GM19351 (cell line): ENCODE results near the gene CUX1.
A peak's percentile ranks its signal among the peaks of the same experiment; 100 is the strongest.

Experiments
- ATAC-seq: cut with Tn5 transposase; IDR thresholded peaks from one replicate; pipeline ENCODE4 v1.9.1; 2021; ENCODE audit warnings: mild to moderate bottlenecking, moderate library complexity; ENCODE audit not compliant: unreplicated experiment

Gene CUX1

GRCh38 chr7:102196028-102196427 lies 378.6 kb downstream of the CUX1 start:
- ATAC-seq = no peak

DNA sequence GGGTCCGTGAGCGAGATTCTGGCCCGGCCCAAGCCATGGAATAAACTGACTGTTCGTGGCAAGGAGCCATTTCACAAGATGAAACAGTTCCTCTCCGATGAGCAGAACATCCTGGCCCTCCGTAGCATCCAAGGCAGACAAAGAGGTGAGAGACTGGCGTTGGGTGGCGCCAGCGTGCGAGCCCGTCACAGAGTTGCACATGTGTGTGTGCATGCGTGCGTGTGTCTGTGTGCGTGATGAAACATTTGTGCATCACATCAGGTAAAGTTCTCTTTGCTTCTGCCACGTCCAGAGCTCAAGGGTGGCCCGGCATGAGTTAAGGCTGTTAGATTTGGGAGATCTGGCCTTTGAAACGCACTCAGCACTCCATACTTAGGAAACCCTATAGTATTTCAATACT lies 379.7 kb downstream of the CUX1 start:
- no peak for ATAC-seq

DNA sequence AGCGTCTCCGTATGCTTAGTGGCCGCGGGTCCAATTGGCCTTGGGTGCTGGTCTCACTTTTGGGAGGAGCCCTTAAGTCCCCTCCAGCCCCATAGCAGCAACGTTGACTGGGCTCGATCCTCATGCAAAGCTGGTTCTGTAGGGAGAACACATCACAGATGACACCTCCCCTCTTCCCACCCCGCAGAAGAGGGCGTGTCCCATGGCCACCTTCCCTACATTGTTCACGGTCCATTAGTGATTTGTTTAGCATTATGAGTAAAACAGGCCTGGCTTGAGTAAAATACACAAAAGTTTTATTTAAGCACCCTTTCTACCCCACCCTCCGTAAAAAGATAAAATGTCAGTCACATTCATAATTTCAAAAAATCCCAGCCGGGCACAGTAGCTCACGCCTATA lies 380.2 kb downstream of the CUX1 start:
- ATAC-seq = no peak

DNA sequence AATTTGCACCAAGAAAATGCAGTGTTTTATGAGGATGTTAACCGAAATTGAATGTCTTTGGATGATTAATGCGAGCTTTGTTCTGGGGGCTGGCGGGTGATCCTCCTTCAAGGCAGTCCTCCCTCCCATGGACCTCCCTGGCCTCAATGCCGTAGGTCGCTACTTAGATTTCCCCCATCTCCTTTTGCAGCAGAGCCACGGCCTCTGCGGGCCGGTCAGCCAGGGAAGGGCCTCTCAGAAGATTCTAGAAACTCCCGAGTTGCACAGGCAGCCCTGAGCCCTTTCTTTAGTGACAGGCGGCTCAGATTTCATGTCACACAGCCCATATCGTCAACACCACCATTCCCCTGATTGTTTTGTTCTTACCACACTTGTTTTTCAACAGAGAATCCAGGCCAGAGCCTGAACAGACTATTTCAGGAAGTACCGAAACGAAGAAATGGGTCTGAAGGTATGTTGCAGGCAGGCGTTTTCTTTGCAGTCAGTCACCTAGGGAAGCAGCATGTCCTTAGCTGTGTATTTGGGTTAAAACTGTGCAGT lies 381.1 kb downstream of the CUX1 start:
- no peak for ATAC-seq

DNA sequence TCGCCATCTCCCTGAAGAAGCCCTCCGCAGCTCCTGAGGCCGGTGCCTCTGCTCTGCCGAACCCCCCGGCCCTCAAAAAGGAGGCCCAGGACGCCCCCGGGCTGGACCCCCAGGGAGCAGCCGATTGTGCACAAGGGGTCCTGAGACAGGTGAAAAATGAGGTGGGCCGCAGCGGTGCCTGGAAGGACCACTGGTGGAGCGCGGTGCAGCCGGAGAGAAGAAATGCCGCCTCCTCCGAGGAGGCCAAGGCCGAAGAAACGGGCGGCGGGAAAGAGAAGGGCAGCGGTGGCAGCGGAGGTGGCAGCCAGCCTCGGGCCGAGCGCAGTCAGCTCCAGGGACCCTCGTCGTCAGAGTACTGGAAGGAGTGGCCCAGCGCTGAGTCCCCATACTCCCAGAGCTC lies 384.1 kb downstream of the CUX1 start:
- no peak for ATAC-seq

DNA sequence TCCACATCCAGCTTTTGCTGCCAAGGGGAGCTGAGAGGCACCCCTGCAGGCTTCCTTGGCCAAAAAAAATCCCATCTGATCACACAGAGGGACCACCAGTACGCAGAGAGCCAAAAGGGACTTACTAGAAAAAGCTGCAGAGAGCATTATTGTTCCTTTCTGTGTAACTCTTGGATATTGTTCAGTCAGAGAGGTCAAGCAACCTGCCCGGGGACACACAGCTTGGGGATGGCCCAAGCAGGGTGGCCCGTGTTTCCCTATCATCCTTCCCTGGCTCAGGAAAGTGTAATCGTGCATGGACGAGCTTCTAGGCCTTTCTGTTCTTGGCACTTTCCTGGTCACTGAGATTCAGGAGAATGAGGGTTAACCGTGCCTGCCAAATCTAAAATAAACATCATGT lies 385.1 kb downstream of the CUX1 start:
- no peak for ATAC-seq

GRCh38 chr7:102203218-102203617 lies 385.8 kb downstream of the CUX1 start:
- no peak for ATAC-seq

DNA sequence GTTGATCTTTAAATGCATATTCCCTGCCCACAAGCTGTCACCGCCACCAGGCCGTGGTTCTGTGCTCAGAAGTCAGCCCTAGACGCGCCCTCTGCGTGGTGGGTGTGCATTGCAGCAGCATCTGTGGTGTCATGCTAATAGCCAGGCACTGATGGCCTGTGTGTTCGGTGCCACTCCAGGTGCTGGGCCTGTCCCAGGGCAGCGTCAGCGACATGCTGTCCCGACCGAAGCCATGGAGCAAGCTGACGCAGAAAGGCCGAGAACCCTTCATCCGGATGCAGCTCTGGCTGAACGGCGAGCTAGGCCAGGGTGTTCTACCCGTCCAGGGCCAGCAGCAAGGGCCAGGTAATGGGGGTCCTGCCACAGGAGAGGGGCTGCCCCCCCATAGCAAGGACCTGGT lies 386.8 kb downstream of the CUX1 start:
- ATAC-seq = no peak

DNA sequence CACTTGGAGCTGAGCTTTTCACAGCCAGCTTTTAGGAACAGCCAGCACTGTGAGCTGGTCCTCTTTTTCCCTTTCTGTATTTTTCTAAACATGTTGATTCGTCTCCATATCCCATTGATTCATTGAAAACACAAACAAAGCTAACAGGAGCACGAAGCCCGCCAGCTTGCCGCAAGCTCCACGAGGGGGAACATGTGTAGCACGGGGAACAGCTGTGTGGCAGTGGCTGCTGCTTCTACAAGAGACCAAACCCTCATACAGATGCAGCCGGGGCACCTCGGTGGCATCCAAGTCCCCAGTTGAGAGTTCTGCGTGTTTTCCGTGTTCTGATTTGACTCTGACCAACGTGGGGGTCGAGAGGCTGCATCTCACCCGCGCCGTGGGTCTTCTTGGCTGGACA lies 388.5 kb downstream of the CUX1 start:
- no peak for ATAC-seq

- ATAC-seq = no peak
Observed at GRCh38 chr7:102208826-102209225, 391.4 kb downstream of the CUX1 start.

- no peak for ATAC-seq
Observed at GRCh38 chr7:102210787-102211186, 393.4 kb downstream of the CUX1 start.

DNA sequence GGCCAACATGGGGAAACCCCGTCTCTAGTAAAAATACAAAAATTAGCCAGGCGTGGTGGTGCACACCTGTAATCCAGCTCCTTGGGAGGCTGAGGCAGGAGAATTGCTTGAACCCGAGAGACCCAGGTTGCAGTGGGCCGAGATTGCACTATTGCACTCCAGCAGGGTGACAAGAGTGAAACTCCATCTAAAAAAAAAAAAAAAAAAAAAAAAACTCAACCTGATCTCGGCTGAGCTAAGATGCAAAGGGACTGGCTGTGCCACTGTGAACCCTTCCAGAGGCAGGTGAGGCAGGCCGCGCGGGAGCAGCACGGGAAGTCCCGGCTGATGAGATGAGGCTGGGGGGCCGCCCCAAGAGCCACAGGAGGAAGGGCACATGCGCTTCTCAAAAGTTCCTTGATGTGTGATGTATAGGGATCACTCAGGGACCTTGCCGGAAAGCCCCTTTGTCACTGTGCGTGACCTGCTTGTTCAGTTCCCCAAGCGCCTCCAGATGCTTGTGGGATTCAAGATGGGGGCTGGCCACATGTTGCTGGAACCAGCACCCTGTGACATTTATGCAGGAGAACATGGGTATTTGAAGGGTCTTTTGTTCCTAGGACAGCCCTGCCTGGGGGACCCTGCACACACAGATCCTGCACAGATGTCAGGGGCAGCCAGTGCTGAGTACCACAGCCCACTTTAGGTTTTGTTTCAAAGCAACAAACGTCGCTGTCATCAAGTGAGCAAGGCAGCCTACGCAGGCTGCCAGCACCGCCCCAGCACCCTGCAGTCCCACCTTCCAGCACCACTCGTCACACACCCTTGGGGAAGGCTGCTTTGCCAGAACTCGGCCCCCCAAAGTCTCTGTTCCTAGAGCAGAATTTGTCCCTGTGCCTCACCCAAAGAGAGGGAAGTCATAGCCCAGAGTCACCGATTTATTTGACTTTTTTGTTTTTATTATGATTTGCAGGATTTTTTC lies 394.4 kb downstream of the CUX1 start:
- ATAC-seq = peak; percentile 70

DNA sequence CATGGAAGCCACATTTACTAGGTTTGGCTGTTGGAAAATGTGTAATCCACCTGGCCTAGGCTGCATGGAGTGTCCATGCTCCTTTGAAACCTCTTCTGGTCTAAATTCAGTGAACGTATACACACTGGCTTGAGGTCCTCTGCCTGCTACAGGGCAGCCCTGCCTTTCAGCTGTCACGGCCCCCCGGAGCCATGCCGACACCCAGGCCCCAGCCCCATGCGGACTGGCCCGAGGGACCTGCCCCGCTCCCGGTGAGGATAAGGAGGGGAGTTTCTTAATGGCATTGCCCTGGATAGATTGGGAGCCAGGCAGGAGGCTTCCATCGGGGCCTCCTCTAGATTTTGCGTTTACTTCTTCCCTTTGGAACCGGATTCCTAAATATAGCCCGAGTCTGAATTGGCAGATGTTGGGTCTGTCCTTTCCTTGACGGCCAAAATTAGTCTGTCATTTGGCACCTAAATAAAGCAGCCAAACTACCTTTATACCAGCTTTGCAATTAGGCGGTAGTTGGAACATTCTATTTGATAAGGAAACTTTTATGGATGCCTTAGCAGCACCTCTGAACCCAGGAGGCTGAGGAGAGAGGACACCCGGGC lies 397.1 kb downstream of the CUX1 start:
- no peak for ATAC-seq

DNA sequence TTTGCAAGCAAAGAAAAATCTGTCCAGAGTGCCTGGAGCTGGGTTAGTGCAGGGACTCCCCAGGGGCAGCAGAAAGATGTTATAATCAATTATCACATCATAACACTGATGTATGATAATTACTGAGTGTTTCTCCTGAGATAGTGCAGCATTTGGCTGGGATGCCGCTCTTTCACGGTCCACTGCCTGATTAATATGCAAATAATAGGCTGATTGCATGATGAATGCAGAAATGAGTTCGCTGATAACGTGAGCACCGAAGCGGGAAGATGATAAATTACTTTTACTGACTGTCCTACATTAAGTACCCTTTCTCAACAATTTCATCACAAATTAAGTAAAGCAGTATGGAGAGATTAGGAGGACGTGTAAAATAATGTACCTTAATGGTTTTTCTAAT lies 397.8 kb downstream of the CUX1 start:
- ATAC-seq = no peak

DNA sequence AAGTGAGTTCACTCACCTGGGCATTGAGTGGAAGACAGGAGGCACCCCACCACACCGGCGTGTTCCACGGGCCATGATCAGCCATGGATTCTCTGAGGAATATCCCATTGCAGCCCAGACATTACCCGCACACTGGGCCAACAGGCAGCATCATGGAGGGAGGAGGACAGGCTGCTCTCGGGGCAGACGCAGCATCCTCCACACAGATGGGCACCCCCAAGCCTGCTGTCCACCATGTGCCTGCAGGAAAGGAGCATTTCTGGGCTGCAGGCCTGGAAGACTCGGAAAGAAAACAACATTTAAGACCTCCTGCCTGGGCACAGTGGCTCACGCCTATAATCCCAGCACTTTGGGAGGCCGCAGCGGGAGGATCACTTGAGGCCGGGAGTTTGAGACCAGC lies 398.3 kb downstream of the CUX1 start:
- ATAC-seq = no peak

GRCh38 chr7:102216573-102217314 lies 399.3 kb downstream of the CUX1 start:
- ATAC-seq = no peak

DNA sequence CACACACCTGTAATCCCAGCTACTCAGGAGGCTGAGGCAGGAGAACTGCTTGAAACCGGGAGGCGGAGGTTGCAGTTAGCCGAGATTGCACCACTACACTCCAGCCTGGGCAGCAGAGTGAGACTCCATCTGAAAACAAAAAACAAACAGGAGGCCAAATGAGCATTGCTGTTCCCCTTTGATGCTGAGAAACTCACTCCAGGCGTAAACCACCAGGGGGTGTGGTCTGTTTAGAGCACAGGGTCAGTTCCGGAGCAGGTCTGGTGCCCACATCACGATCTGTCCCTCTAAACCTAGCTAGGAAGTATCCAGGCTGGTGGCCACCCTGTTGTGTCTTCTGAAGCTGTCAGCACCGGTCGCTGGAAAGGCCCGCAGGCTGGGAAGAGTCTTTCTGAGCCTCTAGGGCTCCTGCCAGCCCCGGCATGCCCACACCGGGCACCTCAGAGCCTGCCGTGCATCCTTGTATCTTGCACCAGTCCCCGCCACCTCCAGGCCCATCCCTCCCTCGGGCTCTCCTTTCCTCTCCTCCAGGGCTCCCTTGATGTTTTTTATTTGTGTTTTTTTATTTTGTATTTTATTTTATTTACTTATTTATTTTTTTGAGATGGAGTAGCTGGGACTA lies 402.9 kb downstream of the CUX1 start:
- ATAC-seq = no peak

DNA sequence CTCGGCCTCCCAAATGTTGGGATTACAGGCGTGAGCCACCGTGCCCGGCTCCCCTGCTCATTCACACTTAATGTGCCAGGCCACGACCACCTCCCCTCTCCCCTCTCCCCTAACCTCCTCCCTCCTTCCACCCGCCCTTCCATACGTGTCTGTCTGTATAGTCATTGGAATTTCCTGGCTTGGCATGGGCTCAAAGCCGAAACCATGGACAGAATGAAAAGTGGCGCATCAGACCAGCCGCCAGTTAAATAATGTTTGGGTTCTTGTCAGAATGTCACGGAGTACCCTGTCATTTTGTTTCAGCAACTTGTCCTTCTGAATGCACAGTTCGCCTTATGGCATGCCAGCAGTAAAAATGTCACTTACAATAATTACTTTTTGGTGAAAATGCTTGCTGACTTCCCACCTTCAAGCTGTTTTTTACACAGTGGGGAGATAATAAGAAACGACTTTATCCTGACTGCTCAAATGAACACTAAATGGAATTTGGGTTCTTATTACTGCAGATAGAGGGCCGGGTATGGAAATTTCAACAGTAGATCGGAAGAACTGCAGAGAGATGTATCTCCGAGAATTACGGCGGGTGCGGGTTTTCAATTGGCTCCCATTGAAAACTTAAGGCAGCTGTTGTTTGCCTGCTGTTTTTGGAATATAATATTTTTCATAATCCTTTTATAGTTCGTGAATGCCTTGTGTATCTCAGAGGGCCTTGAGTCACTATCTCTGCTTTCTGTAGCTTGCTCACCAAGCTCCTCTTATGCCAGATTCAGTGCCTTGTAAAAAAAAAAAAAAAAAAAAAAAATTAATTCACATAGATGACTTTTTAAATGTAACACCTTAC lies 403.8 kb downstream of the CUX1 start:
- no peak for ATAC-seq

- no peak for ATAC-seq
Observed at GRCh38 chr7:102221961-102222360, 404.5 kb downstream of the CUX1 start.

- no peak for ATAC-seq
Observed at GRCh38 chr7:102222445-102222844, 405.0 kb downstream of the CUX1 start.
